ENCODE data around the gene PRAME.

PRAME gene

GRCh38 chr22:22579869-22580604 is 21.0 kb upstream of the PRAME start:
- DNase-seq (ENCODE audit: low read depth in 2 of 2): no peak

DNA sequence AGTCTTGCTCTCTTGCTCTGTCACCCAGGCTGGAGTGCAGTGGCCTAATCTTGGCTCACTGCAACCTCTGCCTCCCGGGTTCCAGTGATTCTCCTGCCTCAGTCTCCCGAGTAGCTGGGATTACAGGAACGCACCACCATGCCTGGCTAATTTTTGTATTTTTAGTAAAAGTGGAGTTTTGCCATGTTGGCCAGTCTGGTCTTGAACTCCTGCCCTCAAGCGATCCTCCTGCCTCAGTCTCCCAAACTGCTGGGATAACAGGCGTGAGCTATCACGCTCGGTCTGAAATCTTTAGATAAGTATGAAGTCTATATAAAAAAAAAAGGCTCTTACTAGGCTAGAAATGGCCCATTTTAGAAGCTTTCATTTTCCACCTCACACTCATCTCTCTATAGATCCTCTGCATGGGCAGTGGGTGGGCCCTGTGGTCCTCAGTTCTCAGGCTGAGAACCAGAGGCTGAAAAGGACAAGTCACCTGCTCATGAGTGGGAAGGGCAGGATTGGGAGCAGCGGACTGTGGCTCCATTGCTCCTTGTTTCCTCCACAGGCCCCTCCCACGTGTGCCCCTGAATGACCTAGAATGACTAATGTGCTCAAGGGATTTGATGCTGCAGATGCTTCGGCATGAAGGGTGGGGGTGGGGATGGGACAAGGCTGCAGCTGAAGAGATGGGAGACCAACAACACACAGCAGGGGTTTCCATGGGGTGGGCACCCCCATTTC is 19.8 kb upstream of the PRAME start:
- DNase-seq (ENCODE audit: low read depth in 2 of 2): no peak

GRCh38 chr22:22576989-22577427 is 17.9 kb upstream of the PRAME start:
- no peak for DNase-seq (ENCODE audit: low read depth in 2 of 2)

- DNase-seq (ENCODE audit: low read depth in 2 of 2): no peak
These were observed 17.4 kb upstream of the PRAME start for GRCh38 chr22:22576244-22576988.

- DNase-seq (ENCODE audit: low read depth in 2 of 2): no peak
These were observed 15.3 kb upstream of the PRAME start for GRCh38 chr22:22574361-22574760.

- no peak for DNase-seq (ENCODE audit: low read depth in 2 of 2)
These were observed 14.2 kb upstream of the PRAME start for GRCh38 chr22:22573047-22573889.

GRCh38 chr22:22571862-22572261 is 12.8 kb upstream of the PRAME start:
- no peak for DNase-seq (ENCODE audit: low read depth in 2 of 2)

GRCh38 chr22:22571429-22571828 is 12.4 kb upstream of the PRAME start:
- DNase-seq (ENCODE audit: low read depth in 2 of 2): no peak

DNA sequence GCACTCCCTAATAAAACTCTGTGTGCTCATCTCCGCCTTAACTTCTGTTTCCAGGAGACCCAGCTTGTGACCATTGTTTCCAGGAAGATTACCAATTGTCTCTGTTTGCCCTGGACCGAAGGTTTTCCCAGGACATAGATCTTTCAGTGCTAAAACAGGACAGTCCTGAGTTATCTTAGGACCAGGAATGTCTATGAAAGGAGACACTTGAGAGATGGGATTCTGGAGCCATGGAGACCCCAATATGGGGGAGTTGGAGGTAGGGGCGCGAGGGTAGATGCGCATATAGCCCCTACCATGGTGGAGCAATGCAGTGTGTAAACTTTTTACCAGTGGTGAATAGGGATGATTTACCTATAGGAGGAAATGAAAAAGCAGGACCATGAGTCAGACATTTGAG is 10.2 kb upstream of the PRAME start:
- no peak for DNase-seq (ENCODE audit: low read depth in 2 of 2)

GRCh38 chr22:22565981-22566380 is 6.9 kb upstream of the PRAME start:
- no peak for DNase-seq (ENCODE audit: low read depth in 2 of 2)

GRCh38 chr22:22558071-22558971 is 744 bp downstream of the PRAME start:
- DNase-seq (ENCODE audit: low read depth in 2 of 2): no peak

GRCh38 chr22:22556995-22557925 is 1.8 kb downstream of the PRAME start:
- no peak for DNase-seq (ENCODE audit: low read depth in 2 of 2)

DNA sequence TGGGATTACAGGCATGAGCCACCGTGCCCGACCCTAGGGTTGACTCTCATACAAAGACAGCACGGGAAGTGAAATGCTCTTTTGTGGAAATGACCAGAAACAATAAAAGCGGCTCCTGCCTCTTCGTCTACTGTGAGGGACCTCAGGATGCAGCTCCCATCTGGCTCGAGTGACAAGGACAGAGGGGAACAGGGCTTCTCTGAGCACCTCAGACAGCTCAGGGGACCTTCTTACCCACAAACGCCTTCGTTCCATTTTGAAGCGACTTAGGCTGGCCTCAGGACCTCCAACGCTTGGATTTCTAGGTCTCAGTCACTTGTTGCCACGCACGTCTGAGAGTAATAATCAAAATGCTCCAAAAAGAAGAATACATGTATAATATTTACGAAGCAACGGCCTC is 2.5 kb downstream of the PRAME start:
- DNase-seq (ENCODE audit: low read depth in 2 of 2): no peak

DNA sequence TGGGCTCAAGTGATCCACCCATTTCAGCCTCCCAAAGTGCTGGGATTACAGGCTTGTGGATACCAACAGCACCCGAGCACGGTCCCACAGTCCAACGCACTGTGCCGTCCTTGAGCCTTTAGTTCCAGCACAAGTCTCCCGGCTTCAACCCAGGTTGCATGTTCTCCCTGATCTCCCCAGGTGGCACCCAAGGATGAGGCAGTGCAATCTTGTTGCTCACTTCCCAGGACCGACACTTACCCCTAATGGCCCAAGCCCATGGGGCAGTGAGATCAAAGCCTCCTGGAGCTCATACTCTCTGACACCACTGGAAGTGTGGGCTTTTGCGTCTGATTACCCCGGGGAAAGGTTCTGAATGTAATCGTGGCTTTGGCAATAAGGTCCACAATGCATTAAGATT is 3.5 kb downstream of the PRAME start:
- no peak for DNase-seq (ENCODE audit: low read depth in 2 of 2)

- DNase-seq (ENCODE audit: low read depth in 2 of 2): no peak
These were observed 4.3 kb downstream of the PRAME start for GRCh38 chr22:22554587-22555284.

DNA sequence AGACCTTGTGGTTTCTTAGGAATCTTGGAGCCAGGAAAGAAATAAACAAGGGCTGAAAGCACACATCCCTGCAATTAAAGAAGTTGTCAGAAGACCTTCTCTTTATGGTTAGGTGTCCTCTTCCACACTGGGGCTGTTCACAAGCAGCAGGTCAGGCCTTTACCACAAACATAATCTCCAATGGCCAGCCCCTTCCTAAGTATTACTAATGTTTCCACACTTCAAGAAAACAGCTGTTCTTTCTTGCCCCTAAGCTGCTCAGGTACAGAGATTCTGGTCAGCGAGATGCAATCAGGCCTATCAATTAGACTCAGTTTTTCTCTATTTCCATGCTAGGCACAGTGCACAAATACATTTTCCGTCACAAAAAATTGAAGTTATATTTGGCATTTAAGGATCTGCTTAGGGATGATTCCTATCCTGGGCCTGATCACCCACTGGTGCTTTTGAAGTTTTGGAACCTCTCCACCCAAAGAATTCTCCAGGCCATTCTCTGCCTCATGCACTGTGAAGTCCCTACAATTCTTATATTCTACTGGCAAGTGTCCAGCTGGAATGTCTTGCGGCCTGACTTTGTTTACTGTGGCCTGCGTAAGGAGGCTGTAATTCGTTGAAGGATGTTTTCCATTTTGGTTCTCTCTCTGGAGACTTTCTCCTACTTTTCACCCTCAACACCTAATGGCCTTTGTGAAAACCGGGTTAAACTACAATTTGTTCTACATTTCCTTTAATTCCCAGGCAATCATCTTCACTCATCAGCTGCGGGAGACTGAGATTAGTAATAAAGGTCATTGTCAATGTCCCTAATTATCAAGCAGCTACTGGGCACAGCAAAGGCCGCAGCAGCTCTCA is 5.1 kb downstream of the PRAME start:
- DNase-seq (ENCODE audit: low read depth in 2 of 2): no peak

- DNase-seq (ENCODE audit: low read depth in 2 of 2): no peak
These were observed 5.9 kb downstream of the PRAME start for GRCh38 chr22:22553141-22553540.

DNA sequence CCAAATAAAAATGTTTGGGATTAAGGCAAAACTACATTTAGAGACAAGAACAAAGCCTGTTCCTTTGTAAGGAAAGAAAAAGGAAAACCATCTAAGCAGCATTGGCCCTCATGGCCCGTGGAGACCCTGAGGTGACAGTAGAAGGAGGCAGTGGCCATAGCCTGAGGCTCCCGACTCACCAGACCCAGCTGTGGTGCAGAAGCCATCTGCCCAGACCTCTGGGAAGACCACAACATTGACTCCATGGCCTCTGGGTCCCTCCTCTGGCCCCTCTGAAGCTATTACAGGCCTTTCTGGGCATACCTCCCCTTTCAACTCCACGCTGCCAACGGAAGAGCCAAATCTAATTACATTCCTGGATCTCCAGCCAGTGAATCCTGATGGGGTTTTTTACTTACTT is 6.4 kb downstream of the PRAME start:
- no peak for DNase-seq (ENCODE audit: low read depth in 2 of 2)
